Measurements from ENCODE around the gene HTRA1.

HTRA1 gene

DNA sequence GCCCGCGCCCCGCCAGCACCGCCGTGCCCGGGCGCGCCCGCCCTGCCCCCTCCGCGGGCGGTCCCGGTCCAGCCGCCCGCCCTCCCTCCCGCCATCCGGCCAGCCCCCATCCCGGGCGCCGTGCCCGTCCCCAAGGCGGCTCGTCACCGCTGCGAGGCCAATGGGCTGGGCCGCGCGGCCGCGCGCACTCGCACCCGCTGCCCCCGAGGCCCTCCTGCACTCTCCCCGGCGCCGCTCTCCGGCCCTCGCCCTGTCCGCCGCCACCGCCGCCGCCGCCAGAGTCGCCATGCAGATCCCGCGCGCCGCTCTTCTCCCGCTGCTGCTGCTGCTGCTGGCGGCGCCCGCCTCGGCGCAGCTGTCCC is at the start of gene HTRA1:
Gene HTRA1 (plus strand): TSS at position 187 of the 362 bp plus-strand sequence. CDS start 100 bp downstream, at position 287.
- DNase-seq (ENCODE audit: low read depth) = no peak

DNA sequence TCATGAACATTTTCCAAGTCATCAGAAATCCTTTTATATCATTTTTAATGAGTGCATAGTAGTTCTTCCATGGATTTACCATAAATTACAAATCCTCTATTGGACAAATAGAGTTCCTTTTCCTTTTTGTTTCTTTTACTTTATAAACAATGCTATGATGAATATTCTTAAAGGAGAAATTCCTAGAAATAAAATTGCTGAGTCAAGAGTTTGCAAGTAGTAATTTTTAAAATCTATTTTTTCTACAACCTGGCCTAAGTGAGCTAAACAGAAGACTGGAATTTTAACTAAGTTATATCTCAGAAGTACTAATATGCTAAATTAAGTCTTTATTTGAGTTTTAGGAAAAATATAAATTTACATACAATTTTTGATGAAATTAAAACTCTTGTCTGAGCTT is 48.0 kb upstream of the HTRA1 start:
- DNase-seq (ENCODE audit: low read depth) = no peak

DNA sequence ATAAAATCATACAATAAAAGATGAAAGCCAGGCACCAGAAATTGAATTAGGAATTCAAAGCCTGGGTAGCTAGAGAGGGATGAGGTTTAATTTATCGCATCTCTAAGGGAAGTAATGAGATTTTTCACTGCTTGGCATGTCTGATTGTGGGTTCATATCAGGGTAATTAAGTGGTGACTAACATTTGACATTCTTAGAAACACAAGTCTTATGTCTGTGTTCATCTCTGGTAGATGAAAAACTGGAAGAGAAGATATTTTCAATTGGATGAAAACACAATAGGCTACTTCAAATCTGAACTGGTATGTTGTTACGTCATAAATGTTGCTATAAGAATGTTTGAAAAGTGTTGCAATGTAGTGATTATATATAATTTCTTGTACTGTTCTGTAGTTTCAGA is 43.7 kb upstream of the HTRA1 start:
- DNase-seq (ENCODE audit: low read depth) = no peak

DNA sequence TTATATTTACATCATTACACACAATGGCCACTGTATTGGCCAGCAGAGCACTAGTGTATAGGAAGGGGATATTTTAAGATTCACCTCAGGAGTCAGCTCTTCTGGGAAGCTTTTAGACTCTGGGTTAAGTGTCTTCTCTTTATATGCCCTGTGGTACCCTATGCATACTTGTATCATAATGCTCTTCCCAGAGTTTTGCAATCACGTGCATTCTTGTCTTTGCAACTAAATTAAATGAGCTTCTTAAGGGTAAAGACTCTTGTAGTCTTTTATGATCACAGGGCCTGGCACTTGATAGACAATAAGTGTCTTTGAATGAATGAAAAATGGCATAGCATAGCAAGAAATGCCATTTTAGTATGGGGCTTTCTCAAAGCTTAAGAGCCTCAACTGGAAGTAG is 42.3 kb upstream of the HTRA1 start:
- DNase-seq (ENCODE audit: low read depth) = no peak

DNA sequence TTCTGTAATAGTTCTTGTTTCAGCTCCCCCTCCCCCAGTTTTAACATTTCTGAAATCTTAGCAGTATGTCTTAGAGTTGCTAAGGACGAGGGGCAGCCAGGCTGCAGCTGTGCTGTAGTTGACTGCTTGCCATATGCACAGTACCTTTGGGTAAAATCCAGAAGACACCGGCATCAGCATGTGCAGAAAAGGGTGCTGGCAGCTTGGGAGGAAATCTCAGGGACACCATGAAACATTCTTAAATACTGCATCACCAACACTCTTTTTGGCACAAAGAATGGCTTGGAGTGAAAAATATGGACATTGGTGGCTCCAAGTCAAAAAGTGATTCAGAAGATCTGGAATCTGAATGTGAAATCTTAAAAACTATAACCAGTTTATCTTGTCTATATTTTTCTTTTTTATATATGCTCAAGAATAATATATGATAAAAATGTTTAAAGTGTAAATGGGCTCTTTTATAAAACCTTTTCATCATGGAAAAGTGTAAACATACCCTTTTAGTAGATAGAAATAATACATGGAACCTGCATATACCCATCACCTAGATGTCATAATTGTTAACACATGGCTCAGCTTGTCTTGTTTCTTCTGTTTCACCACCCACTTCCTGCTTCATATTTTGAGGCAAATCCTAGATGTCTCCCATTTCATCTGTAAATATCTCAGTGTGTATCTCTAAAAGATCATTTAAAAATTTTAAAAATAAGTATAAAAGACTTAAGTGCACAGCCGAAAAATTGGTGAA is 41.3 kb upstream of the HTRA1 start:
- DNase-seq (ENCODE audit: low read depth) = no peak

DNA sequence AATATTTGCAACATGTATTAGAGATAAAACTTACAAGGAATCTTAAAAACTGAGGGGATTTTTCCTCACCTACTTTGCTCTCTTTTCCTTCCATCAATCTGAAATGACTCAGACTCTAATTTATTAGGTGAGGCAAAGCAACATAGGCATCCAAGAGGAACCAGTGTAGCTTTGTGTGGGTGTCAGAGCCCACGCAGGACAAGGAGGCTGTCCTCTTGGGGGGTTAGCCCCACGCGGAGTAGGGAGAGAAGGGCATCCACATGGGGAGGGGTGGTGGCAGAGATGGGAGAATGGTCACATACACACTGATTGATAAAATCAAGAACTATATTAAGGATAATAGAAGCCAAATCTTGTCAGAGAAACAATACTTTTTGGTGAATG is 40.7 kb upstream of the HTRA1 start:
- no peak for DNase-seq (ENCODE audit: low read depth)

DNA sequence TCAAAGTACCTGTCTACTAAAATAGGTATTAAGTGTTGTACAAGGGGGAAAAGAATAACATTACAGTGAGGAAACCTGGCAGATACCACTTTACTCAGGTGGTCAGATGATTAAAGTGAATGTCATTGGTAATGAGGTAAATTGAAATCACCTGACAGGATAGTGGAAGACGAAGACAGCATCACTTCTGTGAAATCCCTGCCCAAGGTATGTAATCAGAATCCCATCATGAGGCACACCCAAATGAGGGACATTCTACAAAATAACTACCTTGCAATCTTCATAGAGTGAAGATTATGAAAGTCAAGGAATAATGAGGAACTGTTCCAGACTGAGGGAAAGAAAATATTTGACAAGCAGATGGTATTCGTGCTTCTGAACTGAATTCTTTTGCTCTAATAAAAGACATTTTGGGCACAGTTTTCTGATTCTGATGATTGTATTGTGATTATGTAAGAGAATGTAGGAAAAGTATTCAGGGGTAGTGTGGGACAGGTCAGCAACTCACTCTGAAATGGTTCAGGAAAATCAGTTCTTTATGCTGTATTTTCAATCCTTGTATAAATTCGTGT is 40.2 kb upstream of the HTRA1 start:
- DNase-seq (ENCODE audit: low read depth) = no peak

DNA sequence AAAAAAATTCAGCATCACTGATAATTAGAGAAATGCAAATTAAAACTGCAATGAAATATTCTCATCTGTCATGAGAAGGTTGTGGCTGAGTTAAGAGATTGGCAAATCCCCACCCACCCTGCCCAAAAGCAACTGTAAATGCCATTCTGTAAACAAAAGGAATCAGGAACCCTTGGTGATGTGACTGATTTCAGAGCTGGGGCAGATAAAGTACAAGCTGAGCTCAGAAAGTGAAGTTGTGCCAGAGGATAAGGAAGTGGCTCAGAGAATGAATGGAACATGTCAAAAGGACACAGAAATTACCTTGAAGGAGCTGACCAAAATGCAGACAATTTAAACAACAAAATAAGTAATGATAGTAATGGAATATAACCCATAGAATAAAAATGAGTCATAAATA is 39.6 kb upstream of the HTRA1 start:
- DNase-seq (ENCODE audit: low read depth) = no peak

DNA sequence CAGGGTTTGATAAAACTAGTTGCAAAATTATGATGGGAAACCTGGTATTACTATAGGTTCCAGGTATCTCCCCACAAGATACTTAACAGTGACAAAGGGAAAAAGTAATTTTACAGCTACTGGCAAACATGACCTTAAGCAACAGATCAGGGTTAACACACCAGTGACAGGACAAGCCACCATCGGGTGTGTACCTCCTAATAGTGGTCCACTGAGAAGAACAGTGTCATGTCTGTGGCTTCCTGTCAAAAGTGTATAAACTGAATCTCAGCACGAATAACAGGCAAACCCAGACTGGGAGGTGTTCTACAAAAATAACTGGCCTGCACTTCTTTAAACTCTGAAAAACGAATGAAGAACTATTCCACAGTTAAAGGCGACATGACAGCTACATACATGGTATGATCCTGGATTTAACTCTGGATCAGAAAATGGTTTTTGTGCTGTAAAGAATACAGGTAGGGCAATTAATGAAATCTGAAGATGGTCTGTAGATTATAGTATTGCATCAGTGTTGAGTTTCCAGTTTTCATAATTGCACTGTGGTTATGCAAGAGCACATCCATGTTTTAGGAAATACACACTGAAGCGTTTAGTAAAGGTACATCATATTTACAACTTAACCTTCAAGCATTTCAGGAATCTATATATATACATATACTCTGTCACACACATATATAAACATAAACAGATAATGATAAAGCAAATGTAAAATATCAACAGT is 38.9 kb upstream of the HTRA1 start:
- no peak for DNase-seq (ENCODE audit: low read depth)

DNA sequence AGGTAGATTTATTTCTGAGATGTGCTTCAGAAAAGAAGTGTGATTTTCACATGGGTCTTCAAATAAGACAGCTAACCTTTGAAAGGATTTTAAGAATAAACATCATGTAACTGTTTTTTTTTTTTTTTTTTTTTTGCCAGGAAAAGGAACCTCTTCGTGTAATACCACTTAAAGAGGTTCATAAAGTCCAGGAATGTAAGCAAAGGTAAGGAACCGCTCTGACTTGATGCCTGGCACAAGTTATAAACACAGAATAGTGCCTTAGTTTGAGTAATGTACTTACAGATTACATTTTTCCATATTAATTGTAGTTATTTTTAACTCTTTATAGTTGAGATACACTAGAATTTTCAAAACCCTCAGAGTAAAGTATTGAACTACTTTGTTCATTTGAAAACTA is 37.3 kb upstream of the HTRA1 start:
- DNase-seq (ENCODE audit: low read depth) = no peak

DNA sequence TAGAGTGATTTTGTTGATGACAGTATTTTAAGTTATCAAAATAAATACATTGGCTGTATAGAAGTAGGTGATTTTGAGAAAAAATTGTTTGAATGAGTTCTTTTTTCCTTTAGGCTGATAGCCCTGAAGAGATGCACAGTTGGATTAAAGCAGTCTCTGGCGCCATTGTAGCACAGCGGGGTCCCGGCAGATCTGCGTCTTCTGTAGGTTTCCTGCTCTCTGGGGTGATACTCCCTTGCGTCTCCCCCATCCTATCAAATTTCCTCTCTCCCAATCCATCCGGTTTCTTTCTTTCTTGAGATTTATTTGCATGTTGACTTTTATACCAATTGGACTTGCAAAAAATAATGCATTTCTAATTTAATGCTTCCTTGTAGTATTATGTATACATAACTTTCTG is 34.5 kb upstream of the HTRA1 start:
- DNase-seq (ENCODE audit: low read depth) = no peak

DNA sequence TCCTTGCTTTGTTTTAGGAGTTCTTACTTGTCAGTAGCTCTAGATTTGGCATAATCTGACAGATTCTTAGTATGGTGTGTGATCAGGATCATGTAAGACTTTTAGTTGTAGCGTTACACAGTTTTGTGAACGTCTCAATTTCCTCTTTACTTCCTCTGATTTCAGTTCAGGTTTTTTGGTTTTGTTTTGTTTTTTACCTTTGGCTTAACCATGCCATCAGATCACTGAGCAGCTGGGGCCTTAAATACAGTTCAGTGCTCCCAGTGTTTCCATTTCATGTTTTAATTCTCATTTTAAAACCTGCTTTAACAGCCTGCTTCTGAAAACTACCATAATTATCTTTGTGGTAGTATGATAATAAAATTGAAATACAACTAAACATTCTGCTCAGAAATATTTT is 34.1 kb upstream of the HTRA1 start:
- DNase-seq (ENCODE audit: low read depth) = no peak

DNA sequence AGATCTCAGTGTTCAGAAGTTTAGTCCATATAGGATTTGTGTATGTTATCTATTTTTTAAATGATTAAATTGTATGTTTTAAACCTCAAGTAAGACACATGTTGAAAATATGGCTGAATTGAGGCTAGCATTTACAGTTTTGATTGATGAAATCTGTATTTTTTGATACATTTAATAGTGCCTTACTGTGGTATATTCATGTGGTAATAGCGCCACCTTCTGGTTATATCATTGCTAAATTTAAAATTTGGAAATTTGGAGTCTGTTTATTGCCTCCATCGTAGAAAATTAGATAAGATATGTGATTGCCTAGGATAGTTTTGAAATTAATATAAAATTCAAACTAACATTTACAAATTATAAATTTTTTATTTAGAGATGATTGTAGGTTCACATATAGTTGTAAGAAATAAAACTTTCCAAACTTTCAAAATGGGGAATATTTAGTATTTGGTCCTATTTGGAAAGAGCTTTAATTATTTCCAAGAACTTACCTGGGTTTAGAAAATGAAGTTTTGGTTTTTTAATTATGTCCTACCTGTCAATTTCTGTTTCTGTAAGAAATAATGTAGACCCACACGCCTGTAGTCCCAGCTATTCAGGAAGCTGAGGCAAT is 26.0 kb upstream of the HTRA1 start:
- DNase-seq (ENCODE audit: low read depth) = no peak

DNA sequence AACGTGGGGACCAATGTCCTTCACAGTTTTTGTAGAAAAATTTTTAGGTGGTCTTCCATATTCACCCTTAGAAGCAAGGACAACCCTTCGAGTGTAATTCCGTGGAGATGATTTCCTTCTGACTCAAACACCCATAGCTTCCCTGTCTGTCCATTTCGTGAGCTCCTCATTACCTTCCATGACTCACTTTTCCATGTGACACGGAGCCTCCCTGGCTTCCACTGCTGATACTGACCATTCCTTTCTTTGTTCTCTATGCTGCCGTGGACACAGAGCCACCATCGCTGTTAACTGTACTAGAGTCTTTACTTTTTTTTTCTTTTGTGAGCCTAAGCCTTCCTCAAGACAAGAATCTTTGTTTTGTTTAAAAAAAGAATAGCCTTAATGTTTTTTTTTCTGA is 19.4 kb upstream of the HTRA1 start:
- DNase-seq (ENCODE audit: low read depth) = no peak

DNA sequence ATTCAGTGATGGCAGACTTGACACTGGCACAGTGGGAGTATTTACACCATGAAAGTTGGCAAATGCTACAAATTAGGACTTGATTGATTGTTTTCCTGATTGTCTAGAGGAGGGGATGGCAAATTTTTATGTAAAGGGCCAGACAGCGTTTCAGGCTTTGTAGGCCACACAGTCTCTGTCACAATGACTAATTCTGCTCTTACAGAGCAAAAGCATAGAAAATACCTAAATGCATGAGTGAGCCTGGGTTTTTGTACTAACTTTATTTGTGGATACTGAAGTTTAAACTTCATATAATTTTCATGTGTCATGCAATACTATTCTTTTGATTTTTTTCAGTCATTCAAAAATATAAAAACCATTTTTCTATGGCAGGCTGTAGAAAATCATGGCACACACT is 15.9 kb upstream of the HTRA1 start:
- no peak for DNase-seq (ENCODE audit: low read depth)

DNA sequence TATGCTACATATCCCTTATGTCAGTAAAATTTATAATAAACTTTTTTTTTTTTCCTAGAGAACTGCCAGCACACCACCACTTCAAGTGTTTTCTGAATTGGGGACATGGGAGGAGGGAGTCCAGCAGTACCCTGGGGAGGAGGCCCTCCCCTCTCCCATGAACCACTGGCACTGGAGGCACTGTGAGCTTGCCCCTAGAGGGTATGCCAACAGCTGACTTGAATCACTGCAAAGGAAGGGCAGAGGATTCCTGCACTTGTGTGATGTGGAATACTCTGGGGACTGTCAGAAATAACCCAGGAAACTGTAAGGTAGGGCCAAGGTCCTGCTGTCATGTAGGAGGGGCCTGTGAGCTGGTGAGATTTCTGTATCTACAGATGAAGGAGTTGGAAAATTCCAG is 15.4 kb upstream of the HTRA1 start:
- no peak for DNase-seq (ENCODE audit: low read depth)

DNA sequence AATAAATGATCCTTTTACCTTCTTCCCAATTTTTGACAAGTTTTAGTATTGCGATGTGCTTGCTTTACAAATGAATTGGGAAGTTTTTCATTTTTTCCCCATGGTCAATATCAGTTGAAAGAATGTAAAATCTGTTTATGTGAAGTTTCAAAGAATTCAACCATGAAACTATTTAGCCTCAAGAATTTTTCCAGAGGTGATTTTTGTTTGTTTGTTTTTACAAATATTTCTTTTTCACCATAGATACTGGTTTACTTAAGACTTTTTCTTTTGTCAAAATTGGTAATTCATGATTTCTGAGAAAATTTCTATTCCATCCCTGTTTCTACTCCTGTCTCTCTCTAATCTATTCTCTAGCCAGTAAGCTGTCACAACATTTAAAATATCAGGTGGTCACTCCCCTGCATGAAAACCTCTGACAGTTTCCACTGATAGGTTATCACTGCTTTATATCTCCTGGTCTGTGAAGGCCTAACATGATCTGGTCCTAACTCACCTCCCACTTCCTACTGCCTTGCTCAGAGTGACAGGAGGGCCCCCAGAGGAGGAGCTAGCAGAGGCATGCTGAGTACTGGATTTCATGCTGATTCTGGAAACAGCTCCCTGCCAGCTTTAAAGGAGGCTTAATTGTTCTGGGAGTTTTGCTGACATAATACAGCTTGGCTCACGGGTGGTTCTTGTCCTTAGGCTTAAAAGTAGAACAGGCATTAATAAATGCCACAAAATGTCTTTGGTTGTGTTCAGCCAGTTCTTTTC is 14.5 kb upstream of the HTRA1 start:
- DNase-seq (ENCODE audit: low read depth) = no peak

DNA sequence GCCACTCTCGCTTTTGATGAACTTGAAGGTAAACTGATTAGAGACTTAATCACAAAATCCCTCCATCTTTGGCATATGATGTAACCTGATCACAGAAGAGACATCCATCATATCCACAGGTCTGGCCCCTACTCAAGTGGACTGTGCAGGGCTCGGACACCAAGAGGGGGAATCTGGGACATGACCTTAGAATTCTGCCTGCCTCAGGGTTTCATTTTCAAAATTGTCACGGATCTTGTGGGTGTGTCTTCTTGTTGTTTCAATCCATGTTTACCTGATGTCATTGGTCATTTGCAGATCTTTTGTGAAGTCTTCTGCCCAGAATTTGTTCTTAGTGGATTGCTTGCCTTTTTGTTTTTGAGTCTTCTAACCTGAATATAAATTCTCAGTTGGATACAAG is 12.8 kb upstream of the HTRA1 start:
- no peak for DNase-seq (ENCODE audit: low read depth)

DNA sequence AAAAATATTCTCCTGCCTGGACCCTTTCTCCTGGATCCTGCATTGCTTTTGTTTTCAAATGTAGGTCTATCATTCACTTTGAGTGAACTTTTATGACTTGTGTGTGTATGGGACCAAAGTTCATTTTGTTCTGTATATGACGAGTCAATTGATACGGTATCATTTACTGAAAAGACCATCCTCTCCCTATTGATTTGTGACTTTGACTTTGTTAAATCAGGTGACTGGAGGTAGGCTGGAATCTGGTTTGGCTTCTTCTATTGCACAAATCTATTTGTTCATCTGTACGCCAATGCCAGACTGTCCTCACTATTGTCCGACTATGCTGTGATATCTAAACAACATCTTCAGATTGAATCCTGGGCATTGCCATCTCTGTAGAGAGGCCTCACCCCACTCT is 12.2 kb upstream of the HTRA1 start:
- no peak for DNase-seq (ENCODE audit: low read depth)

DNA sequence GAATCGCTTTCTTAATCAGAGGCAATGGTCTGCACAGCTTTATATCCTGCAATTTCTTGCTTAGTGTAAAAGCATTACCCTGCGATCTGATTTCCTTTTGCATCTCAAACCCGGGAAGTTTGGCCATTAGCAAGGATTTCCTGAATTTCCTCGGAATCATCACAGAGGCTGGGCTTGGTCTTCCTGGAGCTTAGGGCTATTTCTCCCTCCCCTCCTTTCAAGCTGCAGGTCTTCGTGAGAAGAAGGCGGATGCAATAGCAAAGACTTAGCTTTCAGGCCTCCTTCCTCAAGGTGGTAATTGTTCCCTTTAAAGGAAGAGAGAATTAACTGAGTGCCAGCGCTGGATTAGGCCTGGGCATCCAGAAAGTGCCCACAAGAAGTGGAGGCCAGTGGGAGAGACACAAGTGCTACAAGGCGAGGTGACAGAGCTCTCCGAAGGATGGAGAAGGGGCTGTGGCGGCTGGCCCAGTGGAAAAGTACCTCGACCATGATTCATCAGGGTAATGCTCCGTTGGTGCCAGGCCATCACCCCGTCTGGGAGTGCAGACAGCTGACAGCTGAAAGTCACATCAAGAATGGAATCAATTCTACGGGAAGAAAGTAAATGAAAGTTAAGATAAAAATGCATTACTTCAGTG is 10.9 kb upstream of the HTRA1 start:
- no peak for DNase-seq (ENCODE audit: low read depth)

DNA sequence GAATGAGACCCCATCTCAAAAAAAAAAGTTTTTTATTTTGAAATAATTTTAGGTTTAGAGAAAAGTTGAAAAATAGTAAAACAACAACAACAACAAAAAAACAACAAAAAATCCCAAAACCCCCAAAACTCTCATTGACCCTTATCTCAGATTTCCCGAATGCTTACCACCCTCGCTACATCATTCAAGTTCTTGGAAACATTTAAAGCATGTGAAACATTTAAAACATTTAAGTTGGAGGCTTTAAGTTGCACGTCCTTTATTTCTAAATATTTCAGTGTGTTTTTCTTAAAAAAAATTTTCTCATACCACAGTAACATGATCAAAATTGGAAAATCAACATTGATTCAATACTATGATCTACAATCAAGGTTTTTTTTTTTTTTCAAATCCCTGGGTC is 7.3 kb upstream of the HTRA1 start:
- no peak for DNase-seq (ENCODE audit: low read depth)

DNA sequence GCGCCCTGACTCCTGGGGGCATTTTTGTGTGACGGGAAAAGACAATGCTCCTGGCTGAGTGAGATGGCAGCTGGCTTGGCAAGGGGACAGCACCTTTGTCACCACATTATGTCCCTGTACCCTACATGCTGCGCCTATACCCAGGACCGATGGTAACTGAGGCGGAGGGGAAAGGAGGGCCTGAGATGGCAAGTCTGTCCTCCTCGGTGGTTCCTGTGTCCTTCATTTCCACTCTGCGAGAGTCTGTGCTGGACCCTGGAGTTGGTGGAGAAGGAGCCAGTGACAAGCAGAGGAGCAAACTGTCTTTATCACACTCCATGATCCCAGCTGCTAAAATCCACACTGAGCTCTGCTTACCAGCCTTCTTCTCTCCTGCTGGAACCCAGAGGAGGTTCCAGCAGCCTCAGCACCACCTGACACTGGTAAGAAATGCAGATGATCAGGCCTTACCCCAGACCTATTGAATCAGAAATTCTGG is 6.7 kb upstream of the HTRA1 start, which contains the start of gene ARMS2:
Gene ARMS2 (plus strand): TSS at position 51 of the 478 bp plus-strand sequence. CDS start 75 bp downstream, at position 126.
- DNase-seq (ENCODE audit: low read depth) = no peak
